ENCODE measurements around the gene COL5A1.

The COL5A1 gene

DNA sequence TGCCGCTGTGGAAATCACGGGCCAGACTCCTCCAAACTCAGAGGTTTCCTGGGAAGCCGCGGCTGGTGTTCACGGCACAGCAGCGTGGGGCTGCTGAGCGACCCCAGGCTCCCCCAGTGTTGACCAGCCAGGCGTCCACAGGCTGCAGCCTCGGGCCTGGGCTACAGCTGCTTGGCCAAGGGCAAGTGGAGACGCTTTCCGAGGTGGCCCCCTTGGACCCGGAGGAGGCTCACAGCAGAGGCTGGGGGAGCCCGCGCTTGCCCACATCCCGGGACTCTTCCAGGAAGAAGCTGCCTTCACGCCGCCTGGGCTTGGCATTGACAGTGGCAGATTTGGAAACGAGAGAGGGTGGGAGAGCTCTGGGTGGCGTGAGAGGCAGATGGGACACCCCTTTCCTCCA is 186.0 kb downstream of the COL5A1 start:
- DNase-seq = no peak

DNA sequence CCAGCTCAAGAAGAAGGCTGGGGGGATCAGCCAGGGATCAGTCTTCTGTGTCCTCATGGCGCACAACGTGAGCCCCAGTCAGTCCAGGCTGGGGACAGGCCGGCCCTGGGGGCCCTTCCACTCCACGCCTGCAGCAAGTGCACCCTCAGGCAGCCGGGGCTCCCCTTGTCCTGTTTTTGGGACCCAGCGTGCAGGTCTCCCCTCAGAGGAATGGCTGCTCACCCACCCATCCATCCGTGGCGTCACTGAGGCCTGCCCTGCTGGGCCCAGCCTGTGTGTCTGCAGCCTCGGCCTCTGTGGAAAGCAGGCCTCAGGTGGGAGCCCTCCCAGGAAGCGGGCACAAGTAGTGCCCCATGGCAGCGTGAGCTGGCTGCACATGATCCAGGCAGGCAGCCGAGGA is 186.4 kb downstream of the COL5A1 start:
- DNase-seq = no peak

DNA sequence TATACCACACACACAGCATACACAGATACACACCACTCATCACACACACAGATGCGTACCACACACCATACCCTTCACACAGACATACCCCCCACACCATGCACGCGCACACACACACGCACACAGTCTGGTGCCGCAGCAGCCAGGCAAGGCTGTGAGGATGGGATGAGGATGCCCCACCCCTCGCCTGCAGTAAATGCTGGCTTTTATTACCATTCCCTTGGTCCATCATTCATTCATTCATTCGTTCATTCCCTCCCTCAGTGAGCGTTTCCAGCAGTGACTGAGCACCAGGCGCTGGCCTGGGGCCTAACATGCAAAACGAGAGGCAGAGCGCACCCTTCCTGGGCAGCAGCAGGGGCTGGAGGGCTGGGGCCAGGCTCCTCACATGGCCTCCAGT is 187.3 kb downstream of the COL5A1 start:
- DNase-seq = no peak

DNA sequence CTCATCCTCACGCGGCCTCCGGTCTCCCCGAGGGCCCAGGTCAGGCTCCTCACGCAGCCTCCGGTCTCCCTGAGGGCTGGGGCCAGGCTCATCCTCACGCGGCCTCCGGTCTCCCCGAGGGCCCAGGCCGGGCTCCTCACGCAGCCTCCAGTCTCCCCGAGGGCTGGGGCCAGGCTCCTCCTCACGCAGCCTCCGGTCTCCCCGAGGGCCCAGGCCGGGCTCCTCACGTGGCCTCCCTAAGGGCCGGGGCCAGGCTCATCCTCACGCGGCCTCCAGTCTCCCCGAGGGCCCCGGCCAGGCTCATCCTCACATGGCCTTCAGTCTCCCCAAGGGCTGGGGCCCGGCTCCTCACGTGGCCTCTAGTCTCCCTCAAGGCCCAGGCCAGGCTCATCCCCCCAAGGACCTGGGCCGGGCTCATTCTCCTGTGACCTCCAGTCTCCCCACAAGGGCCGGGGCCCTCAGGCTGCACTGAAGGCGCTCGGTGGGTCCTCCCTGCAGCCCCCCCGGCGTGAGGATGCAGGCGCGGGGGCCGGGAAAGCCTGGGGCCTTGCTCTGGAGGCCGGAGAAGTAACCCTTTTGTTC is 187.8 kb downstream of the COL5A1 start:
- DNase-seq = no peak

DNA sequence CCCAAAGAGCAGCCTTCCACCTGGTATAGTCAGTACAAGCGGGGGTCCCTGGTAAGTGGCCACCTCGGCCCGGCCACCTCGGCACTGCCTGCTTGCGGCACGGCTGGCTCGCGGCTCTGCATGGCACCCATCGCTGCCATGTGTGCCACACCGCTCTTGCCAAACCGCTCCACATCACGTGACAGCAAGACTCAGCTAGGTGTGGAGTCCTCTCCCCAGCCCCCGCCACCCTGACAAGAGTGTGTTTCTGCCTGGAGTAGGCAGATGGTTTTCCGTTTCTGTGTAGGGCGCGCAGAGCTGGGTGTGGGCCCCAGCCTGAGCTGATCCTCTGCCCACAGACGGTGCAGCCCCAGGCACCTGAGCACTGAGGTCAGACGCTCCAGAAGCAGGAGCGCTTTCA is 188.5 kb downstream of the COL5A1 start:
- DNase-seq = no peak

DNA sequence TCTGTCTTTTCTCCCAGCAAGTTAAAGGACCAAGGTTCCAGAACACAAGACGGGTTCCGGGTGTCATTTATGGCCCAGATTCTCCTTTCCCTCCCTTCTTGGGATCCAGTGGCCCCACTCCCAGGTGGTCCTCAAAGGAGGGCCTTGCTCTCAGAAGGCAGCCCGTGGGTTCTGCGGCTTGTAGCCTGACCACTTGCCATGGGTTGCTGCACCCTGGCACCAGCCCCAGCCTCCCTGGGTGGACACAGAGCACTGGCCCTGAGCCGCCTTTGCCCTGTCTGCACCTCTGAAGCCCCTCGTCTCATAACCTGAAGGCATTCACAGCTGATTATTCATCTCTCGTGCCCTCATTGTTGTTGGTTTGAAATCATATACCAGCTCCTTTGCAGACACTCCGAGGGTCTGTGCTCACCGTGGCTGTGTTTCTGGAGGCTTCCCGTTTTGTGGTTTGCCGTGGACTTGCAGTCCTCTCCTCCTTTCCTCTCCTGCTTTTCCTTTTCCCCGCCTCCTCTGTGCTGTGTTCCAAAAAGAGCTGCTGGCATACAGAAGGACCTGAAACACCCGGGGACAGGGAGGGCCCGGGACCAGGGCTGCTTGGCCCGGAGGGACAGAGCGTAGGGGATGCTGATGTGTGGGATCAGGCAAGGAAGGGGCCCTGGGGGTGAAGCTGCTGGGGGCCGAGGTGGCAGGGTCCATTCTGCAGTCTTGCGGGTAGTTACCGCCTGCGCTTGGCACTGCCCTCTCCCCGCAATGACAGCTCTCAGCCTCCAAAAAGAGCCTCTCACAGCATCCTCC is 189.5 kb downstream of the COL5A1 start:
- DNase-seq = no peak

DNA sequence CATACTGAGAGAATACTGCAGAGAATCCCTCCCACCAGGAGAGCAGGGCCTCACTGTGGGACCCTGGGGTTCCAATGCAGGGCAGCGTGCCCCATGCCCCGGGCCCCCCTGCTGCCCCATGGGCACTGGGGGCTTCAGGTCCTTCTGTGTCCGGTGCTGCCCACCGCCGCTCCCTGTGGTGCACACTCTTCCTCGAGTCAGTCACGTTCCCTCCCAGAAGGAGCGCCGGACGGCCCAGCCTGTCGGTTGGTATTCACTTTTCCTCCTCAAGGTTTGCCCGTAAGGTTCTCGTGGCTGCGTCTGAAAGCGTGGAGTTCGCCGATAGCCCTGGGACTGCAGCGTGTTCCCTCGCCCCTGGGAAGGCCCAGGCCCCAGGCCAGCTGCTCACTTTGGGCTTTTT is 190.9 kb downstream of the COL5A1 start:
- no peak for DNase-seq

DNA sequence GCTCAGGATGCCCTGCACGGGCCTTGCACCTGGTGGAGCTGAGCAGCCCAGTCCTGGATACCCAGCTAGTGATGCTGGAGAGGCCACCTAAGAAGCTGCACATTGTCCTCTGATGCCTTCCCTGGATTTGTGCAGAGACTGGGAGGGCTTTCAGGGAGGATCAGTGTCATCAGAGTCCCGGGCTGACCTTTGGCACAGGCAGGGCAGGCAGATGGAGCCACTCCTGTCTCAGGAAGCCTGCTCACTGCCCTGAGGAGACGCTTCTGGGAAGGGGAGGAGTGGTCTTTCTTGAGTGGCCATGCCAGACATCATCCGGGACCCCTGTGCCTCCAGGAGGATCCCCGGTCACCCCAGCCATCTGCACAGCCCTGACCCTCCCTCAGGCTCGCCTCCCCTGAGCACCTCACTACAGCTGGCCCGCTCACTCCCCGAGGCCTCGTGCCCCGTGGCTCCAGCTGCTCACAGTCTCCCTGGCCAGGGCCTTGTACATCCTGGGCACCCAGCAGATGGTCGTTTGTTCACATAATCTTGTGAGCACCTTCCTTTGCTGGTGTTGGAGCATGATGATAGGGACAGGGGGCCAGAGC is 191.8 kb downstream of the COL5A1 start:
- DNase-seq = no peak

DNA sequence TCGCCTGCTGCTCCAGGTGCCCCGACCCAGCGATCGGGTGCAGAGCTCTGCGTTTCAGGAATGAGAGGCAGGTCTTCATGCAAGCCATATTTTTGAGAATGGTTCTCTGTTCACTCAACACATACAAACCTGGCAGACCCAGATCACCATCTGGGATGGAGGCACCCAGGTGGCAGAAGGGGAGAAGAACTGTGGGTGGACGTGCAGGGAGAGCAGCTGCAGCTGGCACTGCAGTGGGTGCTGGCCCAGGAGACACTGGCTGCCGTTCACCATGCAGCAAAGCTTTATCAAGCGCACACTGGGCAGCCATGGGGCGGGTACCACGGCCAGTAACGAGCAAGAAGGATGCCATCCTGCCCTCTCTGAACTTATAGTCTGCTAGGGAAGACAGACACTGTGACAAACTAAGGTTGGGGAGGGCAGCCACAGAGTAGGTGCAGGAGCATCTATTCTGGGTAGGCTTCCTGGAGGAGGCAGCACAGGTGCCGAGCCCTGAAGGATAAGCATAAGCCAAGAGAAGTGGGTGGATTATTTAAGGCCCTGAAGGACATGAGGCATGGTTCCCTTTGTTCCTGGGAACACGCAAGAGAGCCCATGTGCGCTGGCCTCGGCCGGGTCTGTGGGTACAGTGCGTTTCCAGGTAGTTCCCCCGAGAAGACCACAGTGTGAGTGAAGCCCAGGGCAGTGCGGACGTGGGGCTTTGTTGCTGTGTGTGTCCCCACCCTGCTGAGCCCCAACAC is 192.8 kb downstream of the COL5A1 start:
- DNase-seq = no peak

DNA sequence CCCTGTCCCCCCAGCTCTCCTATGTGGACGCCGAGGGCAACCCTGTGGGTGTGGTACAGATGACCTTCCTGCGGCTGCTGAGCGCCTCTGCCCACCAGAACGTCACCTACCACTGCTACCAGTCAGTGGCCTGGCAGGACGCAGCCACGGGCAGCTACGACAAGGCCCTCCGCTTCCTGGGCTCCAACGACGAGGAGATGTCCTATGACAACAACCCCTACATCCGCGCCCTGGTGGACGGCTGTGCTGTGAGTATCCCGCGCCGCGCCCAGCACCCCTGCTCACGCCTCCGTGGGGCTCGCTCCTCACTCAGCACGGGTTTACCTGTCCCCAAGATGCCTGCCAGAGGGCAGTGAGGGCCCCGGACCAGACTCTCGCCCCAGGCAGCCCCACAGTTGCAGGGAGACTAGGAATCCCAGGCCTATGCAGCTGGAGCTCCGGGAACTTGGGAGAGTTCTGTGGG is 193.4 kb downstream of the COL5A1 start:
- no peak for DNase-seq

DNA sequence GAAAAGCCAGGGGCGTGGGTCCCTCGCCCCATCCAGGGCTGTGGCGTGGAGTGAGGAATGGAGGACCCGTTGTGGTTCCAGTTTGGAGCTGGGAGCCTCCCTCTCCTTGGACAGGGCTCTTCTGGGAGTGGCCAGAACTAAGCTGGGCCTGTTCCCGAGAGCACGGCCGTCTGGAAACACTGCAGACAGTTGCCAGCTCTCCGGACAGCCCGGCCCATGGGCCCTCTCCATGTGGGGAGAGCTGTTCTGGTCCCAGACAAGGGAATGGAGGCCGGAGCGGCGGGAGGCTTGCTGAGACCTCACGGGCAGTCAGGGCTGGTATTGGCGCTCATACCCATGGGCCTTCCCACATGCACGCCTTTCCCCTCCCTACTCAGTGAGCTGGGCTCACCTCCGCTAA is 193.8 kb downstream of the COL5A1 start:
- no peak for DNase-seq

DNA sequence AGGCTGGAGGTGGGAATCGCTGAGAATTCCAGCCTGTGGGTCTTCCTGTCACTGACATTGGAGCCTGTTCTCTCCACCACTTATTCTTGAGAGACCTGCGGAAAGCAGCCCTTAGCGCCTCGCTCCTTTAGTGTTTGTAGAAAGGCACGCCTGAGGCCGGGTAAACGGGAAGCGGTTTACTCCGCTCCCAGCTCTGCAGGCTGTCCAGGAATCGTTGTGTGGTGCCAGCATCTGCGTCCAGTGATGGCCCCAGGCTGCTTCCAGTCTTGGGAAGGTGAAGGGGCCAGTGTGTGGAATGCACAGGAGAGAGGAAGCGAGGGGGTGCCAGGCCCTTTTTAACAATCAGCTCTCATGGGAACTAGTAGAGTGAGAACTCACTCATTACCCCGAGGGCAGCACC is 194.4 kb downstream of the COL5A1 start:
- DNase-seq = no peak

DNA sequence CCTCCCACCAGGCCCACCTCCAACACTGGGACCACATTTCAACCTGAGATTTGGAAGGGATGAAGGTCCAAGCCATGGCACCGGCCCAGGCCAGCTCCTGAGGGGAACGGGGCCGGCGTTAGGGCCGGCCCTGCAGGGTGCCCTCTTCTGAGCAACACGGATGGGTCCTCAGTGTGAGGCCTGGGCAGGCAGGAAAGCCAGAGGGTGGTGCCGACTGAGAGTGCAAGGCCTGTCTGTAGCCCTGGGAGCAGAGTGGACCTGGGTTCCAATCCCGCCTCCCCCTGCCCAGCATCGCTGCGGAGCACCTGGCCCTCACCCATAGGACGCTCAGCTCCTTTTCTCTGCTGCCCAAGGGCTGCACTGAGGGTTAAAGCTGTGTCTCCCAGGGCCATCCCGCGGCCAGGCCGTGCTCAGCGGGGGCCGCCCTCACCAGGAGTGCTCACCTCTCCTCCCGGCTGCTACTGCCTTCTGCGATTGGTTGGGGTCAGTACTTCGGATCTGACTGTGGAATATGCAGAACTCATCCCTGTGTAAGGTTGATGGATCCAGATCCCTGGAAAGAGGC is 194.9 kb downstream of the COL5A1 start:
- no peak for DNase-seq

DNA sequence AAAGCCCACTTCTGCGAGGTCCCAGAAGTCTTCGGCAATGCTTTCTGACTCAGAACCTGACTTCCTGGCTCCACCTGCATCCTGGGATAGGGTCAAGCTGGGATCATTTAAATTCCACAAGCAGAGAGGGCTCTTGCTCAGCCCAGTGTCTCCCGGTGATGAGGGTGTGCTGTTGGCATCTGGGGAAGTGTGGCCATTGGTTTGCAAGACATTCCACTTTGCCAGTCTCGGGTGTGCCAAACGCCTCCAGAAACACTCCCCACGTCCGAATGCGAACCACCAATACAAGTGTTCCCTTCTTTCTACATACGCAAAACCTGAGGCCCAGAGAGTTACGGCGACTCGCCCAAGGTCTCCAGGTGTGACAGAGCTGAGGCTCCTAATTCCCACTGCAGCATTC is 195.9 kb downstream of the COL5A1 start:
- DNase-seq = no peak

DNA sequence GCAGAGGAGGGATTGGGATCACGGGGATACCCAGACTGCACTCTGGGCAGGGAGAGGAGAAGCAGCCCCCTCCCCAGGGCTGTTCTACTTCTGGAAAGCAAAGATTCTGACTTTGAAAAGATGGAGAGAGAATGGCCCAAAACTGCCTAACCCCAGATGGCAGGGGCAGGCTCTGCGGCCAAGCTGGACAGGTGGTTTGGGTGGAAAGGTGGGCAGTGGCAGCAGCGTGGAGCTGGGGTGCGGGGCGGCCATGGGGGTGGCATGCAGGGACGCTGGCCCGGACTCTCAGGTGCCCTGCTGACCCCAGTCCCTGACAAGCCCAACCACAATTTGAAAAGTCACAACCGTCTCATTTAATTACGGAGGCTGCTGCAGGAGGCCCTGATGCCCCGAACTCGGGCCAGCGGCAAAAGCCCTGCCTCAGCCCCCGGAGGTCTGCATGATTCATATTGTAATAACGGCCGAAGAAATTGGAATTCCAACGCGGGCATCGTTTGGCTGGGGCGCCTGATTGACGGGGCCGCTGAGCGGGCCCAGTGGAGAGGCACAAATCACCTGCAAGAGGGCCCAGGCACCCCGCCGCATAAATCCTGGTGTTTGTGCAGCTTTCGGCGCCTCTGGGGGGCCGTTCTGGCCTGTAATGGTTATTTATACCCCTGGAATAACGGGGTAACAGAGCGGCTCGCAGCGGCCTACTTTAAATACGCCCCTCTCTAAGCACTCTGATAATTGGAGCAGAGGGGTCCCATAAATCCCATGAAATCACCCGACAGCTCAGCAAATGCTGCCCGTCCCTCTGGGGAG is 197.2 kb downstream of the COL5A1 start:
- DNase-seq = no peak

DNA sequence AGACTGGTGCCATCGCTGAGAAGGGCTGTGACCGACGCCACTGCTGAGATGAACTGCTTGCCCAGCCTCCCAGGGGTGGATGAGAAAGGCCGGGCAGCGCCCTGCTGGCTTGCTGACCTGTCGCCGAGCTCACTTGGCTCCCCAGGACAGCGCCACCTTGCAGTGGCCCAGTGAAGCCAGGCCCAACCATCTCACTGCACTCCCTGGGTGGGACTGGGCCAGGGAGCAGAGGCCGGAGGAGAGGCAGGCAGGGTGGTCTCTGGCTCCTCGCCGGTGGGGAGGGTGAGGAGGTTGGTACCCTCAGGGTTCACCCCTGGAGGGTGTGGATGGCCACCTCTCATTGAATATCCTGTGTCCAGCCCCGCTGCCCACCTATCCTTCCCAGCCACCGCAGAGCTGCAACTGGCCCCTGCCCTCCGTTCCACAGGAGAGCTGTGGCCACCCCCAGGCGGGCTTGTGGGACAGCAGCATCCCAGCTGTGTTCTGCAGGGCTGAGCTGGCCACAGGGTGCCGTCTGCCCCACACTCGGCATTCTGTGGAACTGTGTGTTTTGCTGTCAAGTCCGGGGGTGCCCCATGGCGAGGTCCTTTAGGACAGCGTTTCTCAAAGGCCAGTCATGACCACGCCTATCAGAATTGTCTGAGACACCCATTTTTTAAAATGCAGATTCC is 198.0 kb downstream of the COL5A1 start:
- DNase-seq = no peak

DNA sequence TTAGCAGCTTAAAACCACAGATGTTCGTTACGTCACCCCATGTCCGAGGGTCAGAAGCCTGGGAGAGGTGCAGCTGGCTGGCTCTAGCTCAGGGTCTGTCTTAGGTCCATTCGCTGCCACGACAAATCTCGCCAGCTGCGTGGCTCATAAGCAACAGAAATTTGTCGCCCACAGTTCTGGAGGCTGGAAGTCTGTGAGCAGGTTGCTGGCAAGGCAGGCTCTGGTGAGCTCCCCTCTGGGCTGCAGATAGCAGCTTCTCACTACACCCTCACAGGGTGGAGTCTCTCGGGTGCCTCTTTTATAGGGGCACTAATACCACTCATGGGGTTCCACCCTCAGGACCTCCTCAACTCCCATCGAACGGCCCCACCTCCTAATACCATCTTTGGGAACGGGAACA is 198.9 kb downstream of the COL5A1 start:
- DNase-seq = no peak

DNA sequence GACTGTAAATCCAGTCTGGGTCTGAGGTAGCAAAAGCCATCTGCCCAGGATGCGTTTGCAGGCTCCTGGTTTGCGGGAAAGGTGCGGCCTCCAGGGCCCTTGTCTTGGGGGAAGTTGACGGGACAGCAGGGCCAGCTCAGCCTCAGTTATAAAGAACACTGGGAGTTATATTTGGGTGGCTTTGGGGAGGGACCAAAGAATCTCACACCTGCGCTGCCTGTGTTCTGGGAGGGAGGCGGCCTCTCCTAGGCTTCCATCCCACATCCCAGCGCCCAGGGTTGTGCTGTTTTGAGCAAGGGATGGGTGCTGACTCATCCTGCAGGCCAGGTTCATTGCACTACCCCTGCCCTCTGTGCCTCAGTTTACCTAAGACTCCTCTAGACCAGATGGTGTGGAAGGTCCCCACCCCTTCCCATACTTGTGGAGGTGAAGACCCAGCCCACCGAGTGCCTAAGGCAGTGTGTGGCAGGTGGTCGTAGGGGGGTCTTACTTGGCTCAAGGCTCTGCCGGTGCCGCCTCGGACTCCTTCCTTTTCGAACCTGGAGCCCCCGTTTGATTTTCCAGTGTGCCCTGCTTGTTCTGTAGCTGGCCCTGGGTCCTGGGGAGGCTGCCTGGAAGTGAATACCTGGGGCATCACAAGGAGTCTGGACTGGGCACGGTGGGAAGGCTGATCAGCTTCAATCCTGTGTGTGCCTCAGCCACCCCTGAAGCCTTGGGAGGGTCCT is 199.7 kb downstream of the COL5A1 start:
- DNase-seq = no peak

DNA sequence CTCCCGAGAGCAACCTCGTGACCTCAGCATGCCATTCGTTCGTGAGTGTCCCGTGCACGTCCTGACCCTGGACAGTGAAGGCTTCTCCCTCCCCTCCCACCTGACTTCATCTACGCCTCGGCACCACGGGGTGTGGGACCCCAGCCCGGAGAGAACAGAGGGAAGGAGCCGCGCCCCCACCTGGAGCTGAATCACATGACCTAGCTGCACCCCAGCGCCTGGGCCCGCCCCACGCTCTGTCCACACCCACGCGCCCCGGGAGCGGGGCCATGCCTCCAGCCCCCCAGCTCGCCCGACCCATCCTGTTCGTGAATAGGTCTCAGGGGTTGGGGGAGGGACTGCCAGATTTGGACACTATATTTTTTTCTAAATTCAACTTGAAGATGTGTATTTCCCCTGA is 200.7 kb downstream of the COL5A1 start:
- DNase-seq = no peak

DNA sequence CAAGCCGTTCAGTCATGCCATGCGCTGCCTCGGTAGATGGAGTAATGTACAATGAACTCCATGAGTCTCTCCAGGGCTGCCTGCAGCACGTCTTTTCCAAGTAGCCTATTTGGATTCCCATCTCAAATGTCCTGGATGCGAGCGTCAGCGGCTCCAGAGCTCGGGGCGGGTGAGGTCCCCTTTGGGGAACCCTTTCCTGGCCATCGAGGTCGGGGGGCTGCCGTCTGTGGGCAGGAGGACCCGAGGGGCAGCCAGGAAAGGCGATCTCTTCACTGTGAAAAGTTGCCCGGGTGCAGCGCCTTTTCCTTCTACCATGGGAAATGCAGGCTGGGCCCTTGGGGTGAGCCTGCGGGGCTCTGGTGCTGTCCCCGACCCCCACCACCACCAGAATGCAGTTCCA is 202.1 kb downstream of the COL5A1 start:
- no peak for DNase-seq

DNA sequence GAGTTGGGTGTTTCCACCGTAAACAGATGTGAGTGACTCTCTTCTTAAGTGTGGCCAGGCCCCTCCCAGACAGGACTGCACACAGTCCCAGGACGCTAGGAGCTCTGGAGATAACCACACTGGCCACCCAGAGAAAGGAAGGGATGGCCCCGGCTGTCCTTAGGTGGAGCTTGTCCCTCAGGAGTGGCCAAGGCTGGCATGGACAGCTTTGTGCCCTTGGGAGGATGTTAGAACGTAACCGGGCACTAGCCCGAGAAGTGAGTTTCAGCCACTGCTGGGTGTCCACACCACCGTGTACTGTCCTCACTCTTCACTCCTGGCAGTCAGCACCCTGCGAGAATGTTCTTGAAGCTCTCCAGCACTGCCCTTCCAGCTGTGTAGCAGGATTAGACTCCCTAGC is 203.2 kb downstream of the COL5A1 start:
- DNase-seq = no peak
